T-cell (primary cell): ENCODE data around the gene LAP3. TPM values are rescaled to one million over a fixed set of nuclear protein-coding genes. Genes with fewer than 3 reads are reported as not detected.

Experiments
- ATAC-seq, 4 experiments: fragments of 200-7000 bp in 3 of 4; fragments of 150-1000 bp in 1 of 4; cut with Tn5 transposase; replicated peaks in 1 of 4; 1 replicate in 3 of 4; 2 replicates in 1 of 4; pipeline ENCODE4 v1.10.0; 2021; ENCODE audit warnings: moderate library complexity in 3 of 4, mild to moderate bottlenecking in 2 of 4, moderate number of reproducible peaks in 1 of 4
- CTCF ChIA-PET, 2 donors: fragments of 300-600 bp; sonication (Branson Sonifier 250); formaldehyde crosslinking; loops; one replicate each; lab custom pipeline; 2022; ENCODE audit warnings: antibody characterized with exemption in 2 of 2; lab: Charles Lee
- POLR2A ChIA-PET, 2 donors: fragments of 300-600 bp; sonication (Branson Sonifier 250); formaldehyde crosslinking; loops; one replicate each; lab custom pipeline; 2022; ENCODE audit warnings: antibody characterized with exemption in 2 of 2; lab: Charles Lee
- DNase-seq, 35 experiments: peaks; one replicate each; pipeline versions ENCODE4 v3.0.0 to v3.0.0-alpha.2; 2013 to 2023
- H3K27ac ChIP-seq: one replicate; pipeline ENCODE4 v1.5.1; 2013; ENCODE audit warnings: low read length
- H3K27me3 ChIP-seq, 2 experiments: replicated peaks in 1 of 2; 1 replicate in 1 of 2; 2 replicates in 1 of 2; pipeline versions ENCODE4 v1.6.1 to v1.7.0; 2013; ENCODE audit warnings: low read length in 1 of 2, mixed read lengths in 1 of 2; ENCODE audit not compliant: control insufficient read depth in 2 of 2, insufficient read depth in 2 of 2; ENCODE audit errors: extremely low read depth in 1 of 2
- H3K36me3 ChIP-seq, 2 donors: 1 replicate in 1 of 2; 2 replicates in 1 of 2; pipeline versions ENCODE4 v1.6.1 to v1.7.0; 2013; ENCODE audit warnings: low read length in 1 of 2; ENCODE audit not compliant: control insufficient read depth in 2 of 2, insufficient read depth in 1 of 2; ENCODE audit errors: extremely low read depth in 1 of 2
- H3K4me1 ChIP-seq, 2 experiments: 1 replicate in 1 of 2; 2 replicates in 1 of 2; pipeline versions ENCODE4 v1.6.1 to v1.7.0; 2013; ENCODE audit warnings: low read length in 2 of 2, mixed read lengths in 1 of 2; ENCODE audit not compliant: insufficient read depth in 2 of 2, control insufficient read depth in 1 of 2; ENCODE audit errors: extremely low read depth in 1 of 2
- H3K4me3 ChIP-seq, 2 donors: 1 replicate in 1 of 2; 2 replicates in 1 of 2; pipeline versions ENCODE4 v1.5.1 to v1.7.0; 2013; ENCODE audit warnings: mild to moderate bottlenecking in 2 of 2, low read length in 1 of 2, moderate library complexity in 1 of 2; ENCODE audit not compliant: control insufficient read depth in 1 of 2; ENCODE audit errors: extremely low read depth in 1 of 2
- H3K9me3 ChIP-seq: 2 replicates; pipeline ENCODE4 v1.7.0; 2013
- H3K27ac Mint-ChIP-seq, 2 donors: one replicate each; pipeline ENCODE4 v1.8.0; 2020 to 2021; ENCODE audit warnings: mild to moderate bottlenecking in 2 of 2, mixed read lengths in 2 of 2
- H3K27me3 Mint-ChIP-seq, 2 donors: one replicate each; pipeline ENCODE4 v1.8.0; 2021 to 2022; ENCODE audit warnings: mixed read lengths in 2 of 2
- H3K36me3 Mint-ChIP-seq: one replicate; pipeline ENCODE4 v1.8.0; 2021; ENCODE audit warnings: mixed read lengths
- H3K4me1 Mint-ChIP-seq, 3 donors: one replicate each; pipeline ENCODE4 v1.8.0; 2020 to 2022; ENCODE audit warnings: mixed read lengths in 3 of 3, mild to moderate bottlenecking in 1 of 3
- H3K4me3 Mint-ChIP-seq, 3 donors: one replicate each; pipeline ENCODE4 v1.8.0; 2020 to 2022; ENCODE audit warnings: mild to moderate bottlenecking in 3 of 3, mixed read lengths in 3 of 3, moderate library complexity in 3 of 3
- H3K9me3 Mint-ChIP-seq, 3 donors: one replicate each; pipeline ENCODE4 v1.8.0; 2020 to 2022; ENCODE audit warnings: mixed read lengths in 3 of 3
- WGBS: methylation state at CpG from one replicate; pipeline ENCODE4 v1.1.5; 2013; ENCODE audit warnings: missing lambda C conversion rate; ENCODE audit not compliant: insufficient coverage; 5-methylcytosine and 5-hydroxymethylcytosine counted together
- total RNA-seq, 35 experiments: library from RNA in 6 of 35; stranded (reverse) in 6 of 35; fragments of 120-200 nt in 1 of 35; gene quantifications; one replicate each; pipeline versions ENCODE4 v1.2.1 to v1.2.4 and lab custom pipeline; 2013 to 2026

The LAP3 gene
- total RNA-seq, 5 donors from 2014 or later (not counting 1 experiment from before 2014, with no cell fraction given) = 23.5 to 58.4 (median 25.1) TPM

DNA sequence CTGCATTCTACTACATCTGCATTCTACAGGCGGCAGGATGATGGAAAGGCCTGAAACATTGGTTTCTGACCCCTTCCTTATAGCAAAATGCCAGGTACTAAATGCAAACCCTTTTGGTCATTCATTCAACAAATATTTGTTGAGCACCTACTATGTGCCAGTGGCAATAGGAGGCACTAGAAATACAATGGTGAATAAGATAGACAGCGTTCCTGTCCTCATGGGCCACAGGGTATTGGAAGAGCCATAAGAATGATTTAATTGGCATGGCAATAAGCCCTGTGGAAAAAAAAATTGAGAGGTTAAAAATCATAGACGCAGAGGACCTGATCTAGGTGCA is 17.3 kb upstream of the LAP3 start:
- no peaks in the 10 kb centered on the region for H3K4me1 Mint-ChIP-seq
- Histone ChIP-seq H3K36me3 (no peaks in the 10 kb centered on the region), H3K4me3 (no peak overlapping the region), H3K27me3 (peaks cover 0 to 4% of the 10 kb centered on the region in 2 experiments), H3K4me1 (no peaks in the 10 kb centered on the region), H3K27ac (no peak overlapping the region), H3K9me3 (no peaks in the 10 kb centered on the region)
- H3K27ac Mint-ChIP-seq = no peak overlapping the region
- DNase-seq (no peak), ATAC-seq (no peak)
- WGBS = 80% methylated on average over 2 of the region's 3 CpGs
- CTCF ChIA-PET = no interaction called here
- no peak overlapping the region for H3K4me3 Mint-ChIP-seq
- H3K36me3 Mint-ChIP-seq = no peaks in the 10 kb centered on the region
- POLR2A ChIA-PET = no interaction called here
- no peaks in the 10 kb centered on the region for H3K9me3 Mint-ChIP-seq
- H3K27me3 Mint-ChIP-seq = peaks cover 1 to 6% of the 10 kb centered on the region in 2 donors

- H3K27ac ChIP-seq = no peak overlapping the region
- DNase-seq (no peak), ATAC-seq (no peak)
- no peak overlapping the region for H3K4me3 ChIP-seq
- 85% methylated on average over 5 of the region's 6 CpGs for WGBS
- Mint-ChIP-seq H3K36me3 (no peaks in the 10 kb centered on the region), H3K9me3 (no peaks in the 10 kb centered on the region), H3K27ac (no peak overlapping the region), H3K4me3 (no peak overlapping the region), H3K4me1 (no peaks in the 10 kb centered on the region), H3K27me3 (peaks cover 1 to 2% of the 10 kb centered on the region in 2 donors)
- H3K4me1 ChIP-seq = no peaks in the 10 kb centered on the region
- H3K27me3 ChIP-seq = peaks cover 0 to 4% of the 10 kb centered on the region in 2 experiments
- ChIA-PET CTCF (interaction anchor here in 1 of 2 donors (0.7 kb wide), 1 partner anchor 78 kb away, joined by 4 read pairs; no protein-coding TSS in a partner anchor), POLR2A (no interaction called here)
- H3K36me3 ChIP-seq = no peaks in the 10 kb centered on the region
- no peaks in the 10 kb centered on the region for H3K9me3 ChIP-seq
These were observed 16.8 kb upstream of the LAP3 start for GRCh38 chr4:17560065-17560673.

GRCh38 chr4:17561195-17561909 is 15.6 kb upstream of the LAP3 start:
- no peak for ATAC-seq
- no peaks in the 10 kb centered on the region for H3K36me3 Mint-ChIP-seq
- ChIA-PET POLR2A (no interaction called here), CTCF (no interaction called here)
- no peak for DNase-seq
- H3K27me3 ChIP-seq = peaks cover 0 to 4% of the 10 kb centered on the region in 2 experiments
- H3K27me3 Mint-ChIP-seq = peaks cover 0 to 1% of the 10 kb centered on the region in 2 donors
- WGBS = 96% methylated on average over 8 of the region's 8 CpGs
- no peaks in the 10 kb centered on the region for H3K9me3 Mint-ChIP-seq
- H3K27ac ChIP-seq = no peak overlapping the region
- no peaks in the 10 kb centered on the region for H3K4me1 ChIP-seq
- H3K27ac Mint-ChIP-seq = no peak overlapping the region
- H3K4me1 Mint-ChIP-seq = no peaks in the 10 kb centered on the region
- no peak overlapping the region for H3K4me3 ChIP-seq
- no peaks in the 10 kb centered on the region for H3K36me3 ChIP-seq
- H3K4me3 Mint-ChIP-seq = no peak overlapping the region
- no peaks in the 10 kb centered on the region for H3K9me3 ChIP-seq

DNA sequence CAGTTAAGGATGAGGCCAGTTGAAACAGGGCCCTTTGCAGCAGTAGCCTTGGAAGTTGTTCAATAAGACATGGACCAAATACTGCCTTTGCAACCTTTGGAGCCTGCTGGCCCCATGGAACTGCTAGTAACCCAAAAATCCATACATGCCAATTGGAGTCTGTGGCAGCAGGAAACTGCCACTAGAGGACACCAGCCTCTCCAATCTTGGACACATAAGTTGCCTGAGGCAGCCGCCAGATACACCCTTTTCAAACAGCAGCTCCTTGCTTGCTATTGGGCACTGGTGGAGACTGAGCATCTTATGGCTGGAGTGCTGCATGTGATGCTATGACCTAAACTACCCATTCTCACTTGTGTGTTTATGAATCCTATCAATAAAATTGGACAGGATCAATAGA is 14.8 kb upstream of the LAP3 start:
- CTCF ChIA-PET = no interaction called here
- H3K4me3 Mint-ChIP-seq = no peak overlapping the region

DNA sequence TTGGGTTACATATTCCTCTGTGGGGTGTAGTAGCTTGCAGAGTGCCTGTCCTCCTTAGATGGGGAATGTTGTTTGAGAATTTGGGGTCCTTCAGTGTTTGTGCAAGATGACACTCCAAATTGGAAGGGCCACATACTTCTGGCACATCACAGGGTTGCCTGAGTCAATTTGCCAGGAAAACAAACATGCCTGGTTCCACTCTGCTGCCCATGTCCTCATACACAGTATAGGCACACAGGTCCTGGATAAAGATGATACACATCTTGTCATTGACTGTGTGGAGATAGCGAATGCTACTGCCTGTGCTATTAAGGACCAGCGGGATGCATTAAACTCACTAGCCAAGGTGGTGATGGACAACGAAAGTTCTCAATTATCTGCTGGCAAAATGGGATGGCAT is 11.2 kb upstream of the LAP3 start:
- Histone ChIP-seq H3K36me3 (no peaks in the 10 kb centered on the region), H3K27me3 (peaks cover 0 to 4% of the 10 kb centered on the region in 2 experiments), H3K9me3 (no peaks in the 10 kb centered on the region), H3K4me1 (no peaks in the 10 kb centered on the region), H3K27ac (no peak overlapping the region), H3K4me3 (no peak overlapping the region)
- Mint-ChIP-seq H3K9me3 (no peaks in the 10 kb centered on the region), H3K27ac (no peak overlapping the region), H3K27me3 (no peaks in the 10 kb centered on the region), H3K36me3 (no peaks in the 10 kb centered on the region), H3K4me3 (no peak overlapping the region), H3K4me1 (no peaks in the 10 kb centered on the region)
- WGBS = 88% methylated on average over 2 of the region's 3 CpGs
- ChIA-PET POLR2A (no interaction called here), CTCF (no interaction called here)
- ATAC-seq (no peak), DNase-seq (no peak)

More for the DNA sequence above, 14.8 kb upstream of the LAP3 start:
- H3K27ac Mint-ChIP-seq = no peak overlapping the region
- no CpG with 5 or more reads among the region's 1 CpG for WGBS
- no peaks in the 10 kb centered on the region for H3K9me3 Mint-ChIP-seq
- Histone ChIP-seq H3K27me3 (peaks cover 0 to 8% of the 10 kb centered on the region in 2 experiments), H3K9me3 (no peaks in the 10 kb centered on the region), H3K4me1 (no peaks in the 10 kb centered on the region), H3K27ac (no peak overlapping the region), H3K4me3 (no peak overlapping the region), H3K36me3 (no peaks in the 10 kb centered on the region)
- POLR2A ChIA-PET = interaction anchor here in 1 of 2 donors (0.6 kb wide), 1 partner anchor 15 kb away, joined by 3 read pairs; the partner anchor contains the start of gene LAP3
- DNase-seq (no peak), ATAC-seq (no peak)
- H3K36me3 Mint-ChIP-seq = no peaks in the 10 kb centered on the region
- peaks cover 0 to 1% of the 10 kb centered on the region in 2 donors for H3K27me3 Mint-ChIP-seq
- H3K4me1 Mint-ChIP-seq = no peaks in the 10 kb centered on the region

DNA sequence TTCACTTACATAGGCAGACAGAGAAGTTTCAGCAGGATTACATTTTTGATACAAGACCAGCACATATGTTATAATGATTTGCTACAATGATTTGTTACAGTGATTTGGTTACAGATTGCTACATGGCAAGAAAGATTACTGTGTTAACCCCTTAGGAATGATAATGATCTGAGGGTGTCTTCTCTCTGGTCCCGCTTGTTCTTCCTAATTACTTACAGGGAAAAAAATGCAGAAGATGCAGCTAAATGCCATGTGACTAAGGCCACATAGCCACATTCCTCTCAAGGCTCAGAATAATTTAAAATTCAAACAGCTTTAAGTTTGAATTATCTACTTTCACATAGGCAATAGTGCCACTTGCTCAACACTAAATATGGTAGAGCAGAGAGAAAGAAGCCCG is 9.7 kb upstream of the LAP3 start:
- Mint-ChIP-seq H3K4me3 (no peak overlapping the region), H3K4me1 (no peaks in the 10 kb centered on the region), H3K36me3 (no peaks in the 10 kb centered on the region), H3K27ac (no peak overlapping the region), H3K9me3 (no peaks in the 10 kb centered on the region), H3K27me3 (no peaks in the 10 kb centered on the region)
- no CpG with 5 or more reads among the region's 2 CpGs for WGBS
- DNase-seq (no peak), ATAC-seq (no peak)
- Histone ChIP-seq H3K4me1 (no peaks in the 10 kb centered on the region), H3K4me3 (no peak overlapping the region), H3K27me3 (peaks cover 0 to 4% of the 10 kb centered on the region in 2 experiments), H3K9me3 (no peaks in the 10 kb centered on the region), H3K36me3 (no peaks in the 10 kb centered on the region), H3K27ac (no peak overlapping the region)
- ChIA-PET POLR2A (no interaction called here), CTCF (interaction anchor here (0.6 to 1.1 kb wide), 2 partner anchors 14 to 18 kb away, joined by 3 read pairs; no protein-coding TSS in a partner anchor)
